Measurements from ENCODE around the gene ODAD4. TPM values are rescaled to one million over a fixed set of nuclear protein-coding genes. Genes with fewer than 3 reads are reported as not detected.
A peak's percentile ranks its signal among the peaks of the same experiment; 100 is the strongest.
"Not testable (repeated sequence)": the region's sequence is repeated elsewhere in the genome, so short reads cannot be mapped to it uniquely, and the experiment has no call there.

The ODAD4 gene
- total RNA-seq, 1 experiment from 2014 or later = 0.15 TPM

DNA sequence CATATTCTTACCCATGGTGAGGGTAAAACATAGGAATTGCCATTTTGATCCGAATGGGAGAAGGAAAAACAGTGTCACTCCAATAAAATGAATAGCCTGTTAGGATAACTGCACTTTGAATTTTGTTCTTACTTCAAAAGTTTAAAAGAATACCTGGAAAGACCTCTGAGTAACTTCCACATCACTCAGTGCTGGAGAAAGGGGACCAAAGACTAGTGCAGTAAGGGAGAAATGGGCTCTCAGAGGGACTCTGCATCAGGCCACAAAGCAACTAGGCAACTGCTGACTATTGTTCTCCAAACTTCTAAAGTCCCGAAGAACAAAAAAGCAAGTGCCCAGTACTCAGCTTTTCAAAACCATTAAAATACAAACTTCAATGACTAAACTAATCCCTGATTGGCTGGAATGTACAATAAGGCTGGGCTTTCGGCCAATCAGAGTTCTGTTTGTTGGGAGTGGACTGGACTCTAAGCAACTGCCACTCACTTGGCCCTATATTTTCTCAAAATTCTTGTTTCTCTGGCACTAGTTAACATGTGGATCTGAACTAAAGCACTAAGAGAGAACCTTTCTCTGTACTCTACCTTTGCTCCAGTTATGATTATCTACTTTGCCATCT is 80.6 kb downstream of the ODAD4 start:
- Histone ChIP-seq H3K4me3 (ENCODE audit: low read length) (no peak overlapping the region), H4K20me1 (ENCODE audit: low read length) (peaks cover 10% of the 10 kb centered on the region; the same call in 1 of the 2 replicates), H2AFZ (ENCODE audit: low read length) (no peak overlapping the region), H3F3A (ENCODE audit: low read length, unreplicated experiment) (no peaks in the 10 kb centered on the region), H3K27me3 (ENCODE audit: low read length) (no peaks in the 10 kb centered on the region), H3K27ac (ENCODE audit: low read length) (no peak overlapping the region), H3K79me2 (ENCODE audit: low read length) (peaks cover 96% of the 10 kb centered on the region), H3K4me1 (ENCODE audit: insufficient read depth, low read length) (peaks cover 11% of the 10 kb centered on the region; the same call in 1 of the 2 replicates), H3K4me2 (ENCODE audit: low read length) (no peak overlapping the region), H3K9me3 (ENCODE audit: low read length) (no peaks in the 10 kb centered on the region), H3K9me2 (replicated peaks; ENCODE audit: low read length) (no peaks in the 10 kb centered on the region), H3K9ac (ENCODE audit: low read length) (no peak overlapping the region), H3K36me3 (ENCODE audit: low read depth, low read length) (no peaks in the 10 kb centered on the region)
- ChIA-PET CTCF (no interaction called here), POLR2A (ENCODE audit: unreplicated experiment) (no interaction called here)
- DNase-seq (peak; percentile 23), ATAC-seq (no peak)
- intact Hi-C loops (cut with micrococcal nuclease) = no loop called here
- no TSS peak for BruUV-seq (replicated peaks)
- TF ChIP-seq EZH2 (IDR thresholded peaks at IDR 0.05; ENCODE audit: low read length, unreplicated experiment) = no peak
- TF ChIP-seq EZH2phosphoT487 (IDR thresholded peaks at IDR 0.05; ENCODE audit: borderline replicate concordance, low read length) = no peak
- TF ChIP-seq, protein P1, sequence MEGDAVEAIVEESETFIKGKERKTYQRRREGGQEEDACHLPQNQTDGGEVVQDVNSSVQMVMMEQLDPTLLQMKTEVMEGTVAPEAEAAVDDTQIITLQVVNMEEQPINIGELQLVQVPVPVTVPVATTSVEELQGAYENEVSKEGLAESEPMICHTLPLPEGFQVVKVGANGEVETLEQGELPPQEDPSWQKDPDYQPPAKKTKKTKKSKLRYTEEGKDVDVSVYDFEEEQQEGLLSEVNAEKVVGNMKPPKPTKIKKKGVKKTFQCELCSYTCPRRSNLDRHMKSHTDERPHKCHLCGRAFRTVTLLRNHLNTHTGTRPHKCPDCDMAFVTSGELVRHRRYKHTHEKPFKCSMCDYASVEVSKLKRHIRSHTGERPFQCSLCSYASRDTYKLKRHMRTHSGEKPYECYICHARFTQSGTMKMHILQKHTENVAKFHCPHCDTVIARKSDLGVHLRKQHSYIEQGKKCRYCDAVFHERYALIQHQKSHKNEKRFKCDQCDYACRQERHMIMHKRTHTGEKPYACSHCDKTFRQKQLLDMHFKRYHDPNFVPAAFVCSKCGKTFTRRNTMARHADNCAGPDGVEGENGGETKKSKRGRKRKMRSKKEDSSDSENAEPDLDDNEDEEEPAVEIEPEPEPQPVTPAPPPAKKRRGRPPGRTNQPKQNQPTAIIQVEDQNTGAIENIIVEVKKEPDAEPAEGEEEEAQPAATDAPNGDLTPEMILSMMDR (conservative IDR thresholded peaks at IDR 0.05; ENCODE audit: low read depth, low read length) = no peak

DNA sequence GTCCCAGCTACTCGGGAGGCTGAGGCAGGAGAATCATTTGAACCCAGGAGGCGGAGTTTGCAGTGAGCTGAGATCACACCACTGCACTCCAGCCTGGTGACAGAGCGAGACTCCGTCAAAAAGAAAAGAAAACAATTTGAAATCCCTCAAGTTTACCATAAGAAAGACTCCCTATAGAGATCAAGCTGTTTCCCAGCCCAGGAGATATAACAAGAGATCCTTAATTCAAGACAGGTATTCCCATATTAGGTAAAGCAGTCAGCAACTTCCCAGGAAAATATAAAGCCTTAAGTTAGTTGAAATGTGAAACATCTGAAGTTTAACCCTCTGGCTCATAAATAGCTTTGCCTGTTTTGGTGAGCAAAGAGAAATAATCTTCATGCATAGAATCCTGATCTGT is 81.9 kb downstream of the ODAD4 start:
- H3K9me3 ChIP-seq (ENCODE audit: low read length); H3K36me3 ChIP-seq (ENCODE audit: low read depth, low read length); H3K9ac ChIP-seq (ENCODE audit: low read length); ATAC-seq; H3K27ac ChIP-seq (ENCODE audit: low read length); H3F3A ChIP-seq (ENCODE audit: low read length, unreplicated experiment); H3K4me3 ChIP-seq (ENCODE audit: low read length); H3K9me2 ChIP-seq (replicated peaks; ENCODE audit: low read length); intact Hi-C loops (cut with micrococcal nuclease); H3K4me2 ChIP-seq (ENCODE audit: low read length); BruUV-seq (replicated peaks); H2AFZ ChIP-seq (ENCODE audit: low read length); CTCF ChIA-PET; DNase-seq; H3K27me3 ChIP-seq (ENCODE audit: low read length): not testable (repeated sequence)
- H3K4me1 ChIP-seq (ENCODE audit: insufficient read depth, low read length) = peaks cover 13% of the 10 kb centered on the region; the same call in 1 of the 2 replicates
- POLR2A ChIA-PET (ENCODE audit: unreplicated experiment) = interaction anchor here (0.7 kb wide), 1 partner anchor 507 kb away, joined by 3 read pairs; no protein-coding TSS in a partner anchor
- peaks cover 10% of the 10 kb centered on the region; the same call in 1 of the 2 replicates for H4K20me1 ChIP-seq (ENCODE audit: low read length)
- peaks cover 95% of the 10 kb centered on the region for H3K79me2 ChIP-seq (ENCODE audit: low read length)

DNA sequence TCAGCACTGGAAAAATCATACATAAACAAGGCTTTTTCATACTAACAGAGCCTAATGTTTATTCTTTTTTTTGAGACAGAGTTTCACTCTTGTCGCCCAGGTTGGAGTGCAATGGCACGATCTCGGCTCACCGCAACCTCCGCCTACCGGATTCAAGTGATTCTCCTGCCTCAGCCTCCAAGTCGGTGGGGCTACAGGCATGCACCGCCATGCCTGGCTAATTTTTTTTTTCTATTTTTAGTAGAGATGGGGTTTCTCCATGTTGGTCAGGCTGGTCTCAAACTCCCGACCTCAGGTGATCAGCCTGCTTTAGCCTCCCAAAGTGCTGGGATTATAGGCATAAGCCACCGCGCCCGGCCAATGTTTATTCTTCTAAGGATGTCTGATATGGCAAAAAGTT is 83.3 kb downstream of the ODAD4 start:
- ATAC-seq; H2AFZ ChIP-seq (ENCODE audit: low read length); H3K9me3 ChIP-seq (ENCODE audit: low read length); H3F3A ChIP-seq (ENCODE audit: low read length, unreplicated experiment); H3K27ac ChIP-seq (ENCODE audit: low read length); intact Hi-C loops (cut with micrococcal nuclease); DNase-seq; H3K27me3 ChIP-seq (ENCODE audit: low read length); BruUV-seq (replicated peaks); H3K9me2 ChIP-seq (replicated peaks; ENCODE audit: low read length); H3K36me3 ChIP-seq (ENCODE audit: low read depth, low read length); H3K4me2 ChIP-seq (ENCODE audit: low read length); H3K4me3 ChIP-seq (ENCODE audit: low read length); POLR2A ChIA-PET (ENCODE audit: unreplicated experiment); H3K9ac ChIP-seq (ENCODE audit: low read length); CTCF ChIA-PET: not testable (repeated sequence)
- Histone ChIP-seq H3K4me1 (ENCODE audit: insufficient read depth, low read length) (peaks cover 20% of the 10 kb centered on the region; the same call in 1 of the 2 replicates), H4K20me1 (ENCODE audit: low read length) (peaks cover 10% of the 10 kb centered on the region; the same call in 1 of the 2 replicates), H3K79me2 (ENCODE audit: low read length) (peaks cover 85% of the 10 kb centered on the region)

Other genes with a start within 250 kb of the ODAD4 start
- 88.7 and 95.9 TPM in 2 replicates for gene EIF1, start 241.7 kb upstream of the ODAD4 start, total RNA-seq (2014; rRNA removed)
- not detected in 2 replicates for gene GAST, start 218.3 kb upstream of the ODAD4 start, total RNA-seq (2014; rRNA removed)
- 1.2 and 1.4 TPM in 2 replicates for gene HAP1, start 196.0 kb upstream of the ODAD4 start, total RNA-seq (2014; rRNA removed)
- gene JUP, start 143.9 kb upstream of the ODAD4 start, total RNA-seq (2014; rRNA removed) = 132 and 168 TPM in 2 replicates
- 29.6 and 35.1 TPM in 2 replicates for gene P3H4, start 118.7 kb upstream of the ODAD4 start, total RNA-seq (2014; rRNA removed)
- 63.4 and 69.8 TPM in 2 replicates for gene FKBP10, start 117.6 kb upstream of the ODAD4 start, total RNA-seq (2014; rRNA removed)
- gene NT5C3B, start 94.4 kb upstream of the ODAD4 start, total RNA-seq (2014; rRNA removed) = 78.8 and 79.2 TPM in 2 replicates
- gene KLHL10, start 92.8 kb upstream of the ODAD4 start, total RNA-seq (2014; rRNA removed) = not detected in 2 replicates
- 16.5 and 19.9 TPM in 2 replicates for gene KLHL11, start 65.2 kb upstream of the ODAD4 start, total RNA-seq (2014; rRNA removed)
- 110 and 114 TPM in 2 replicates for gene ACLY, start 11.7 kb upstream of the ODAD4 start, total RNA-seq (2014; rRNA removed)
- 75.4 and 91.6 TPM in 2 replicates for gene CNP, start 36.2 kb downstream of the ODAD4 start, total RNA-seq (2014; rRNA removed)
- 60.1 and 76.3 TPM in 2 replicates for gene DNAJC7, start 86.8 kb downstream of the ODAD4 start, total RNA-seq (2014; rRNA removed)
- gene NKIRAS2, start 89.5 kb downstream of the ODAD4 start, total RNA-seq (2014; rRNA removed) = 39.4 and 46.6 TPM in 2 replicates
- gene C17orf113, start 120.0 kb downstream of the ODAD4 start, total RNA-seq (2014; rRNA removed) = 0.62 and 1.8 TPM in 2 replicates
- gene ZNF385C, start 167.9 kb downstream of the ODAD4 start, total RNA-seq (2014; rRNA removed) = 0.04 and 0.17 TPM in 2 replicates
- not detected in 2 replicates for gene DHX58, start 182.1 kb downstream of the ODAD4 start, total RNA-seq (2014; rRNA removed)
- gene KAT2A, start 190.8 kb downstream of the ODAD4 start, total RNA-seq (2014; rRNA removed) = not detected in 2 replicates
- not detected in 2 replicates for gene HSPB9, start 192.2 kb downstream of the ODAD4 start, total RNA-seq (2014; rRNA removed)
- gene RAB5C, start 224.4 kb downstream of the ODAD4 start, total RNA-seq (2014; rRNA removed) = not detected in 2 replicates